H9 (cell line): ENCODE data around the gene POLR1D. TPM values are rescaled to one million over a fixed set of nuclear protein-coding genes. Genes with fewer than 3 reads are reported as not detected.

Source experiments
- DNase-seq: peaks from one replicate; pipeline ENCODE4 v3.0.0-alpha.2; 2017
- H2AFZ ChIP-seq: one replicate; pipeline ENCODE4 v1.6.1; 2013; ENCODE audit warnings: mild to moderate bottlenecking, low read length, control low read depth, moderate library complexity
- H2AK5ac ChIP-seq: 2 replicates; pipeline ENCODE4 v1.6.1; 2013; ENCODE audit warnings: low read length, control low read depth, mixed read lengths; ENCODE audit not compliant: insufficient read length
- H2BK120ac ChIP-seq: one replicate; pipeline ENCODE4 v1.6.1; 2013; ENCODE audit warnings: low read depth, mild to moderate bottlenecking, low read length, control low read depth, inconsistent platforms; ENCODE audit not compliant: poor library complexity, severe bottlenecking
- H2BK12ac ChIP-seq: 2 replicates; pipeline ENCODE4 v1.6.1; 2013; ENCODE audit warnings: low read length, control low read depth, mixed read lengths, low read depth; ENCODE audit not compliant: insufficient read length
- H2BK15ac ChIP-seq: 2 replicates; pipeline ENCODE4 v1.6.1; 2013; ENCODE audit warnings: low read depth, low read length, control low read depth
- H2BK20ac ChIP-seq: one replicate; pipeline ENCODE4 v1.6.1; 2013; ENCODE audit warnings: low read depth, mild to moderate bottlenecking, low read length, control low read depth, inconsistent platforms; ENCODE audit not compliant: poor library complexity, severe bottlenecking
- H2BK5ac ChIP-seq: 2 replicates; pipeline ENCODE4 v1.6.1; 2013; ENCODE audit warnings: low read length, control low read depth, mixed read lengths; ENCODE audit not compliant: insufficient read length
- H3K14ac ChIP-seq: 2 replicates; pipeline ENCODE4 v1.6.1; 2013; ENCODE audit warnings: low read length, control low read depth; ENCODE audit not compliant: insufficient read depth
- H3K18ac ChIP-seq: 2 replicates; pipeline ENCODE4 v1.6.1; 2013; ENCODE audit warnings: low read depth, mild to moderate bottlenecking, mixed read lengths, low read length, control low read depth; ENCODE audit not compliant: insufficient read length
- H3K23ac ChIP-seq: 2 replicates; pipeline ENCODE4 v1.6.1; 2013; ENCODE audit warnings: low read length, control low read depth, mixed read lengths, low read depth; ENCODE audit not compliant: insufficient read length
- H3K23me2 ChIP-seq: 2 replicates; pipeline ENCODE4 v1.6.1; 2013; ENCODE audit warnings: low read depth, mild to moderate bottlenecking, mixed read lengths, low read length, control low read depth; ENCODE audit not compliant: insufficient read length, poor library complexity, severe bottlenecking
- H3K27ac ChIP-seq: 2 replicates; pipeline ENCODE4 v1.5.1; 2013; ENCODE audit warnings: low read length, control low read depth, mixed read lengths, low read depth; ENCODE audit not compliant: insufficient read length
- H3K27me3 ChIP-seq: 2 replicates; pipeline ENCODE4 v1.6.1; 2013; ENCODE audit warnings: low read length, control low read depth, inconsistent platforms; ENCODE audit not compliant: insufficient read depth
- H3K4ac ChIP-seq: 2 replicates; pipeline ENCODE4 v1.6.1; 2013; ENCODE audit warnings: low read depth, mild to moderate bottlenecking, control low read depth, inconsistent platforms, low read length, moderate library complexity
- H3K4me1 ChIP-seq: 2 replicates; pipeline ENCODE4 v1.6.1; 2013; ENCODE audit warnings: low read length, control low read depth, inconsistent platforms; ENCODE audit not compliant: insufficient read depth
- H3K4me2 ChIP-seq: 2 replicates; pipeline ENCODE4 v1.6.1; 2013; ENCODE audit warnings: low read length, control low read depth, mixed read lengths; ENCODE audit not compliant: insufficient read length, insufficient read depth
- H3K56ac ChIP-seq: 2 replicates; pipeline ENCODE4 v1.6.1; 2013; ENCODE audit warnings: low read depth, mild to moderate bottlenecking, mixed read lengths, low read length, control low read depth; ENCODE audit not compliant: insufficient read length
- H3K79me1 ChIP-seq: 2 replicates; pipeline ENCODE4 v1.6.1; 2013; ENCODE audit warnings: low read depth, mild to moderate bottlenecking, moderate library complexity, low read length, control low read depth, inconsistent platforms; ENCODE audit not compliant: insufficient read depth, poor library complexity, severe bottlenecking
- H3K79me2 ChIP-seq: 2 replicates; pipeline ENCODE4 v1.6.1; 2013; ENCODE audit warnings: low read length, control low read depth, inconsistent platforms; ENCODE audit not compliant: insufficient read depth
- H3K9ac ChIP-seq: 2 replicates; pipeline ENCODE4 v1.6.1; 2013; ENCODE audit warnings: low read length, control low read depth, mixed read lengths; ENCODE audit not compliant: insufficient read length; ENCODE audit errors: extremely low read depth
- H3K9me3 ChIP-seq: one replicate; pipeline ENCODE4 v1.6.1; 2013; ENCODE audit warnings: low read depth, low read length, inconsistent platforms; ENCODE audit not compliant: control insufficient read depth
- H3T11ph ChIP-seq: one replicate; pipeline ENCODE4 v1.6.1; 2013; ENCODE audit warnings: mild to moderate bottlenecking, low read length, control low read depth, inconsistent platforms
- H4K20me1 ChIP-seq: one replicate; pipeline ENCODE4 v1.6.1; 2013; ENCODE audit not compliant: control insufficient read depth, insufficient read length, insufficient read depth
- H4K5ac ChIP-seq: 2 replicates; pipeline ENCODE4 v1.6.1; 2013; ENCODE audit warnings: low read depth, mild to moderate bottlenecking, mixed read lengths, low read length, control low read depth; ENCODE audit not compliant: insufficient read length
- H4K8ac ChIP-seq: replicated peaks from 2 replicates; pipeline ENCODE4 v1.6.1; 2013; ENCODE audit warnings: low read length, control low read depth, mixed read lengths, low read depth; ENCODE audit not compliant: insufficient read length
- H4K91ac ChIP-seq: 2 replicates; pipeline ENCODE4 v1.6.1; 2013; ENCODE audit warnings: low read depth, mild to moderate bottlenecking, moderate library complexity, mixed read lengths, low read length, control low read depth; ENCODE audit not compliant: insufficient read length
- H3K27ac Mint-ChIP-seq, 3 experiments: 2 replicates in 2 of 3; 3 replicates in 1 of 3; pipeline ENCODE4 v1.8.0; 2020 to 2021; ENCODE audit warnings: mixed read lengths in 3 of 3, mild to moderate bottlenecking in 1 of 3, moderate library complexity in 1 of 3
- H3K27me3 Mint-ChIP-seq: 2 replicates; pipeline ENCODE4 v1.8.0; 2021; ENCODE audit warnings: low read depth, mild to moderate bottlenecking, moderate library complexity, mixed read lengths
- H3K36me3 Mint-ChIP-seq, 3 experiments: 2 replicates in 2 of 3; 3 replicates in 1 of 3; pipeline ENCODE4 v1.8.0; 2020 to 2021; ENCODE audit warnings: low read depth in 3 of 3, mixed read lengths in 3 of 3; ENCODE audit not compliant: insufficient read depth in 1 of 3
- H3K4me1 Mint-ChIP-seq, 2 experiments: 2 replicates each; pipeline ENCODE4 v1.8.0; 2020; ENCODE audit warnings: mixed read lengths in 2 of 2
- H3K4me3 Mint-ChIP-seq, 2 experiments: 2 replicates in 1 of 2; 3 replicates in 1 of 2; pipeline ENCODE4 v1.8.0; 2020 to 2021; ENCODE audit warnings: mild to moderate bottlenecking in 2 of 2, mixed read lengths in 2 of 2, moderate library complexity in 1 of 2
- H3K9me3 Mint-ChIP-seq, 2 experiments: 2 replicates in 1 of 2; 3 replicates in 1 of 2; pipeline ENCODE4 v1.8.0; 2020; ENCODE audit warnings: mild to moderate bottlenecking in 2 of 2, mixed read lengths in 2 of 2, moderate library complexity in 1 of 2
- WGBS: extraction: QIAGEN DNeasy Blood & Tissue Kit; methylation state at CpG from one replicate; pipeline ENCODE4 v1.1.7; 2013; ENCODE audit warnings: missing lambda C conversion rate, low lambda C conversion rate, mixed read lengths; ENCODE audit not compliant: insufficient read length; ENCODE audit errors: extremely low coverage; 5-methylcytosine and 5-hydroxymethylcytosine counted together
- total RNA-seq: library from RNA; stranded (reverse); gene quantifications from 2 replicates; pipeline ENCODE4 v1.2.1, GENCODE V29; 2021
- TF ChIP-seq, protein P1 (sequence below): fragments of 200-600 bp; sonication (generic); conservative IDR thresholded peaks from 3 replicates; pipeline ENCODE4 v1.8.0; 2021; ENCODE audit warnings: antibody characterized with exemption, mild to moderate bottlenecking

Gene POLR1D
- total RNA-seq, 1 experiment from 2014 or later: 167 TPM

DNA sequence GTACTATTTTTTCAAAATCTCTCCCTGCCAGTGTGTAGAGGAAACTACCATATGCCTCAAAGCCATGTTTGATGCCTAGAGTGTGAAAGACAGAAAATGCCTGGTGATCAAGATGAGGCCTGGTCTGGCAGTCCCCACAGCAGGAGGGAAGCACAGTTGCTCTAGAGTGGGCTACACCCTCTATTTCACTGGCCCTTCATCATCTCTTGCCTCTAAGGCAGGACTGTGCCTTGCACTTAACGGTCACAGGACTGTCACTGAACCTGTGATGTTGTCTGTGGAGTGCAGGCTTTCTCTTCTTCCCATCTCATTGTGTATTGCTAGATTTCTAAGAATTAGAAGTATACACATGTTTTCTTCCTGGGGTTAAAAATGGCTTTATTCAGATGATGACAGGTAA is 16.3 kb downstream of the POLR1D start:
- H3K23me2 ChIP-seq: no peaks in the 10 kb centered on the region
- no peak overlapping the region for H3K18ac ChIP-seq
- no peaks in the 10 kb centered on the region for H3K4me1 ChIP-seq
- H3T11ph ChIP-seq: no peak overlapping the region
- no peak overlapping the region for H3K14ac ChIP-seq
- H3K23ac ChIP-seq: no peak overlapping the region
- no peak for DNase-seq
- Mint-ChIP-seq H3K9me3 (no peaks in the 10 kb centered on the region), H3K27me3 (no peaks in the 10 kb centered on the region), H3K36me3 (peaks cover 0 to 5% (median 1%) of the 10 kb centered on the region in 3 experiments; a peak in 3 of 7 replicates), H3K4me3 (no peak overlapping the region), H3K4me1 (peaks cover 11 to 12% of the 10 kb centered on the region in 2 experiments), H3K27ac (no peak overlapping the region)
- H4K5ac ChIP-seq: no peak overlapping the region
- no peaks in the 10 kb centered on the region for H4K20me1 ChIP-seq
- no peaks in the 10 kb centered on the region for H3K27me3 ChIP-seq
- no peak overlapping the region for H2BK20ac ChIP-seq
- H3K27ac ChIP-seq: no peak overlapping the region
- no peak overlapping the region for H2BK120ac ChIP-seq
- H3K4me2 ChIP-seq: no peak overlapping the region
- no peak overlapping the region for H2AFZ ChIP-seq
- no peak overlapping the region for H2AK5ac ChIP-seq
- no peaks in the 10 kb centered on the region for H3K9me3 ChIP-seq
- H3K79me2 ChIP-seq: no peaks in the 10 kb centered on the region
- H3K56ac ChIP-seq: no peak overlapping the region
- H3K4ac ChIP-seq: no peak overlapping the region
- H3K79me1 ChIP-seq: no peaks in the 10 kb centered on the region
- TF ChIP-seq, protein P1, sequence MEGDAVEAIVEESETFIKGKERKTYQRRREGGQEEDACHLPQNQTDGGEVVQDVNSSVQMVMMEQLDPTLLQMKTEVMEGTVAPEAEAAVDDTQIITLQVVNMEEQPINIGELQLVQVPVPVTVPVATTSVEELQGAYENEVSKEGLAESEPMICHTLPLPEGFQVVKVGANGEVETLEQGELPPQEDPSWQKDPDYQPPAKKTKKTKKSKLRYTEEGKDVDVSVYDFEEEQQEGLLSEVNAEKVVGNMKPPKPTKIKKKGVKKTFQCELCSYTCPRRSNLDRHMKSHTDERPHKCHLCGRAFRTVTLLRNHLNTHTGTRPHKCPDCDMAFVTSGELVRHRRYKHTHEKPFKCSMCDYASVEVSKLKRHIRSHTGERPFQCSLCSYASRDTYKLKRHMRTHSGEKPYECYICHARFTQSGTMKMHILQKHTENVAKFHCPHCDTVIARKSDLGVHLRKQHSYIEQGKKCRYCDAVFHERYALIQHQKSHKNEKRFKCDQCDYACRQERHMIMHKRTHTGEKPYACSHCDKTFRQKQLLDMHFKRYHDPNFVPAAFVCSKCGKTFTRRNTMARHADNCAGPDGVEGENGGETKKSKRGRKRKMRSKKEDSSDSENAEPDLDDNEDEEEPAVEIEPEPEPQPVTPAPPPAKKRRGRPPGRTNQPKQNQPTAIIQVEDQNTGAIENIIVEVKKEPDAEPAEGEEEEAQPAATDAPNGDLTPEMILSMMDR: no peak
- no peak overlapping the region for H2BK12ac ChIP-seq
- H2BK15ac ChIP-seq: no peak overlapping the region
- H3K9ac ChIP-seq: no peak overlapping the region
- H2BK5ac ChIP-seq: no peak overlapping the region
- no CpG with 5 or more reads among the region's 1 CpG for WGBS
- H4K91ac ChIP-seq: no peak overlapping the region
- H4K8ac ChIP-seq: no peak overlapping the region
